ENCODE data around the gene SART3. TPM values are rescaled to one million over a fixed set of nuclear protein-coding genes. Genes with fewer than 3 reads are reported as not detected.

Gene SART3
- total RNA-seq, 1 experiment from 2014 or later: 70.4 TPM

Other genes with a start within 250 kb of the SART3 start
- gene CMKLR1, start 221.9 kb downstream of the SART3 start, total RNA-seq (2014; rRNA removed; shearing (Covaris generic)): not detected in 2 replicates
- gene FICD, start 45.9 kb downstream of the SART3 start, total RNA-seq (2014; rRNA removed; shearing (Covaris generic)): 6.3 and 7.2 TPM in 2 replicates
- 226 and 245 TPM in 2 replicates for gene ISCU, start 1.4 kb upstream of the SART3 start, total RNA-seq (2014; rRNA removed; shearing (Covaris generic))
- gene TMEM119, start 36.9 kb upstream of the SART3 start, total RNA-seq (2014; rRNA removed; shearing (Covaris generic)): not detected in 2 replicates
- gene SELPLG, start 72.7 kb upstream of the SART3 start, total RNA-seq (2014; rRNA removed; shearing (Covaris generic)): not detected in 2 replicates
- gene CORO1C, start 170.3 kb upstream of the SART3 start, total RNA-seq (2014; rRNA removed; shearing (Covaris generic)): 47.3 and 52.8 TPM in 2 replicates

Measured in NCI-H460 (cell line).